Stomach (tissue), 4 donors: ENCODE measurements around the gene SSH2.

Source experiments
- CTCF ChIP-seq, 7 experiments: fragments of 450-650 bp in 4 of 7; fragments of 200-600 bp in 3 of 7; sonication (generic) in 3 of 7; IDR thresholded peaks; one replicate each; pipeline ENCODE4 v1.5.1; 2016 to 2019; ENCODE audit warnings: antibody characterized with exemption in 7 of 7, control low read depth in 2 of 7, mild to moderate bottlenecking in 1 of 7
- POLR2A ChIP-seq, 4 donors: fragments of 450-650 bp; IDR thresholded peaks; one replicate each; pipeline ENCODE4 v1.6.1; 2016; ENCODE audit warnings: antibody characterized with exemption in 4 of 4, control low read depth in 2 of 4, mild to moderate bottlenecking in 1 of 4, moderate library complexity in 1 of 4

- TF ChIP-seq POLR2A (IDR thresholded peaks at IDR 0.05): no peak
- TF ChIP-seq CTCF (IDR thresholded peaks at IDR 0.05): no peak
Observed at GRCh38 chr17:29665481-29665810, 264.6 kb downstream of the SSH2 start.
